Upper lobe of right lung (tissue), 1 donor: ENCODE measurements around the gene STX1B. TPM values are rescaled to one million over a fixed set of nuclear protein-coding genes. Genes with fewer than 3 reads are reported as not detected.

Experiments
- ATAC-seq: fragments of 200-7000 bp; cut with Tn5 transposase; one replicate; pipeline ENCODE4 v1.9.1; 2020; ENCODE audit warnings: mild to moderate bottlenecking, moderate library complexity
- DNase-seq: peaks from one replicate; pipeline ENCODE4 v3.0.0-alpha.2; 2020
- H3K27ac ChIP-seq: fragments of 200-600 bp; one replicate; pipeline ENCODE4 v1.8.0; 2022
- H3K27me3 ChIP-seq: fragments of 200-600 bp; one replicate; pipeline ENCODE4 v1.8.0; 2022; ENCODE audit warnings: mild to moderate bottlenecking
- H3K36me3 ChIP-seq: fragments of 200-600 bp; one replicate; pipeline ENCODE4 v1.8.0; 2022
- H3K4me1 ChIP-seq: fragments of 200-600 bp; one replicate; pipeline ENCODE4 v1.8.0; 2022
- H3K4me3 ChIP-seq: fragments of 200-600 bp; one replicate; pipeline ENCODE4 v1.8.0; 2022; ENCODE audit warnings: mild to moderate bottlenecking
- H3K9me3 ChIP-seq: fragments of 200-600 bp; one replicate; pipeline ENCODE4 v1.8.0; 2022
- CTCF ChIP-seq: fragments of 200-600 bp; IDR thresholded peaks from one replicate; pipeline ENCODE4 v1.8.0; 2022; ENCODE audit warnings: antibody characterized with exemption
- intact Hi-C: fragments of 100-400 bp; cut with DNase I; formaldehyde crosslinking; loops from one replicate; pipeline ENCODE4 v1.11.0; 2022
- total RNA-seq: library from RNA; stranded (reverse); fragmentation: NEBNext Ultra II Directional; extraction: Animal tissue kit (Norgen Biotek cat#: 25700); gene quantifications from one replicate; pipeline ENCODE4 v1.2.1, GENCODE V29; 2021
- donor health status: DM: no; HTN: yes; CAD: no; lungs with severe emphysema.

Gene STX1B
- total RNA-seq, 1 donor from 2014 or later: 0.58 TPM

- ATAC-seq: no peak
- H3K27me3 ChIP-seq: peaks cover under 1% of the 10 kb centered on the region
- TF ChIP-seq CTCF: no peak
- intact Hi-C loops: no loop called here
- no peak overlapping the region for H3K27ac ChIP-seq
- peaks cover 6% of the 10 kb centered on the region for H3K4me1 ChIP-seq
- H3K36me3 ChIP-seq: no peaks in the 10 kb centered on the region
- no peak overlapping the region for H3K4me3 ChIP-seq
- no peaks in the 10 kb centered on the region for H3K9me3 ChIP-seq
- DNase-seq: no peak
These were observed 8.2 kb downstream of the STX1B start for GRCh38 chr16:31002250-31002700.

- H3K27ac ChIP-seq: no peak overlapping the region
- H3K36me3 ChIP-seq: no peaks in the 10 kb centered on the region
- peaks cover 11% of the 10 kb centered on the region for H3K4me1 ChIP-seq
- H3K9me3 ChIP-seq: no peaks in the 10 kb centered on the region
- no peak overlapping the region for H3K4me3 ChIP-seq
- TF ChIP-seq CTCF: no peak
- ATAC-seq: no peak
- DNase-seq: no peak
- intact Hi-C loops: no loop called here
- H3K27me3 ChIP-seq: no peaks in the 10 kb centered on the region
These were observed 8.8 kb downstream of the STX1B start for GRCh38 chr16:31001507-31002249.

- no peak for TF ChIP-seq CTCF
- DNase-seq (no peak), ATAC-seq (no peak)
- Histone ChIP-seq H3K4me1 (peaks cover 15% of the 10 kb centered on the region), H3K4me3 (no peak overlapping the region), H3K27ac (no peak overlapping the region), H3K36me3 (no peaks in the 10 kb centered on the region), H3K9me3 (no peaks in the 10 kb centered on the region), H3K27me3 (no peaks in the 10 kb centered on the region)
- intact Hi-C loops: no loop called here
These were observed 9.6 kb downstream of the STX1B start for GRCh38 chr16:31000671-31001382.

- H3K4me1 ChIP-seq: peaks cover 15% of the 10 kb centered on the region
- H3K9me3 ChIP-seq: no peaks in the 10 kb centered on the region
- intact Hi-C loops: no loop called here
- H3K4me3 ChIP-seq: no peak overlapping the region
- H3K27me3 ChIP-seq: no peaks in the 10 kb centered on the region
- no peak for TF ChIP-seq CTCF
- no peak overlapping the region for H3K27ac ChIP-seq
- DNase-seq (no peak), ATAC-seq (no peak)
- H3K36me3 ChIP-seq: no peaks in the 10 kb centered on the region
These were observed 11.3 kb downstream of the STX1B start for GRCh38 chr16:30998852-30999761.
